K562 (cell line): Measurements from ENCODE around the gene ARHGAP12. TPM values are rescaled to one million over a fixed set of nuclear protein-coding genes. Genes with fewer than 3 reads are reported as not detected.

Experiments used
- CBFA2T2 ChIP-seq: fragments of 450-650 bp; conservative IDR thresholded peaks from 2 replicates; pipeline ENCODE4 v1.6.1; 2017; ENCODE audit warnings: mild to moderate bottlenecking
- CBFB ChIP-seq: sonication (generic); formaldehyde crosslinking; IDR thresholded peaks from 2 replicates; pipeline ENCODE4 v1.4.0; 2020; ENCODE audit warnings: mild to moderate bottlenecking, missing genetic modification reagents
- CEBPB ChIP-seq: fragments of 450-650 bp; IDR thresholded peaks from 2 replicates; pipeline ENCODE4 v1.6.1; 2016; ENCODE audit warnings: missing genetic modification characterization, missing compliant biosample characterization
- ERF ChIP-seq: fragments of 450-650 bp; formaldehyde crosslinking; IDR thresholded peaks from 2 replicates; pipeline ENCODE4 v1.4.0; 2020; ENCODE audit warnings: mild to moderate bottlenecking, mixed read lengths
- EZH2 ChIP-seq: IDR thresholded peaks from 2 replicates; pipeline ENCODE4 v1.6.1; 2012; ENCODE audit warnings: low read depth, mild to moderate bottlenecking, inconsistent platforms, low read length, borderline replicate concordance
- KDM5B ChIP-seq: fragments of 200-600 bp; sonication (generic); IDR thresholded peaks from 2 replicates; pipeline ENCODE4 v1.6.1; 2012; ENCODE audit warnings: low read depth, mild to moderate bottlenecking, moderate library complexity, low read length, control low read depth, inconsistent platforms; ENCODE audit not compliant: insufficient replicate concordance
- MEF2D ChIP-seq: conservative IDR thresholded peaks from 2 replicates; pipeline ENCODE4 v1.6.1; 2016; ENCODE audit warnings: low read depth, missing genetic modification characterization, missing compliant biosample characterization
- MYC ChIP-seq, 2 experiments: fragments of 250-450 bp in 1 of 2; sonication (Bioruptor Pico) in 1 of 2; IDR thresholded peaks; 2 replicates each; pipeline versions ENCODE4 v1.5.1 to v1.6.1; 2012 to 2021; ENCODE audit warnings: low read depth in 2 of 2, borderline replicate concordance in 1 of 2, improper control_type of control experiment in 1 of 2, low read length in 1 of 2, mild to moderate bottlenecking in 1 of 2, moderate library complexity in 1 of 2
- NCOR1 ChIP-seq: fragments of 450-650 bp; IDR thresholded peaks from 2 replicates; pipeline ENCODE4 v1.6.1; 2016; ENCODE audit warnings: mild to moderate bottlenecking, moderate library complexity
- NEUROD1 ChIP-seq: fragments of 150-350 bp; IDR thresholded peaks from 2 replicates; pipeline ENCODE4 v1.6.1; 2014; ENCODE audit warnings: borderline replicate concordance, low read length, low read depth; ENCODE audit not compliant: partially characterized antibody
- POLR2H ChIP-seq: IDR thresholded peaks from 2 replicates; pipeline ENCODE4 v1.6.1; 2016; ENCODE audit warnings: missing genetic modification characterization, low read depth, mild to moderate bottlenecking, control low read depth, missing compliant biosample characterization, moderate library complexity
- PRDM10 ChIP-seq: fragments of 450-650 bp; IDR thresholded peaks from 2 replicates; pipeline ENCODE4 v1.6.1; 2018; ENCODE audit not compliant: partially characterized antibody
- RAD51 ChIP-seq: fragments of 450-650 bp; IDR thresholded peaks from 2 replicates; pipeline ENCODE4 v1.7.1; 2016; ENCODE audit warnings: low read depth, mild to moderate bottlenecking, borderline replicate concordance
- SP1 ChIP-seq: sonication (generic); formaldehyde crosslinking; IDR thresholded peaks from 2 replicates; pipeline ENCODE4 v1.8.1; 2022; ENCODE audit warnings: mild to moderate bottlenecking, missing genetic modification reagents
- SP2 ChIP-seq: IDR thresholded peaks from 2 replicates; pipeline ENCODE4 v1.6.1; 2011; ENCODE audit warnings: mild to moderate bottlenecking, low read depth, low read length, moderate library complexity; ENCODE audit not compliant: poor library complexity, severe bottlenecking; ENCODE audit errors: extremely low read depth
- SREBF1 ChIP-seq: fragments of 150-350 bp; IDR thresholded peaks from 2 replicates; pipeline ENCODE4 v1.6.1; 2014; ENCODE audit warnings: antibody characterized with exemption, low read depth, low read length, borderline replicate concordance
- TCF15 ChIP-seq: fragments of 250-450 bp; sonication (Bioruptor Pico); IDR thresholded peaks from 2 replicates; pipeline ENCODE4 v1.8.0; 2022; ENCODE audit warnings: moderate library complexity, mild to moderate bottlenecking, inconsistent platforms
- U2AF1 ChIP-seq: fragments of 200-400 bp; formaldehyde crosslinking; optimal IDR thresholded peaks from 2 replicates; pipeline ENCODE3; 2017; ENCODE audit warnings: mild to moderate bottlenecking, low read depth, low read length, moderate library complexity
- ZFPM2 ChIP-seq: fragments of 250-450 bp; sonication (Bioruptor Pico); IDR thresholded peaks from 2 replicates; pipeline ENCODE4 v1.5.1; 2022; ENCODE audit warnings: mild to moderate bottlenecking
- ZNF12 ChIP-seq: sonication (generic); formaldehyde crosslinking; IDR thresholded peaks from 2 replicates; pipeline ENCODE4 v1.4.0; 2020; ENCODE audit warnings: mild to moderate bottlenecking, missing genetic modification reagents
- ZNF324 ChIP-seq: fragments of 250-450 bp; sonication (Bioruptor Pico); IDR thresholded peaks from 2 replicates; pipeline ENCODE4 v1.4.0; 2020; ENCODE audit warnings: mild to moderate bottlenecking
- ZNF384 ChIP-seq: IDR thresholded peaks from 2 replicates; pipeline ENCODE4 v1.6.1; 2012; ENCODE audit warnings: low read depth, low read length, improper control_type of control experiment
- polyA plus RNA-seq, 8 experiments: library from polyadenylated mRNA; depleted of rRNA in 4 of 8; stranded (reverse) in 5 of 8; unstranded in 3 of 8; fragments of >200 nt; fragmentation: Nextera tagmentation in 2 of 8; fragmentation: Illumina TruSeq in 1 of 8; extraction: Ambion mirVana in 2 of 8; extraction: Trizol in 1 of 8; gene quantifications; 2 replicates each; pipeline versions ENCODE4 v1.2.1 to v1.2.3, GENCODE V29; 2011 to 2014; ENCODE audit warnings: inconsistent platforms in 1 of 8, missing spikeins in 1 of 8
- total RNA-seq, 7 experiments: library from RNA; depleted of rRNA in 6 of 7; stranded (reverse); fragments of >200 nt in 6 of 7; fragmentation: Illumina TruSeq in 2 of 7; extraction: Trizol in 2 of 7; gene quantifications; 2 replicates each; pipeline versions ENCODE4 v1.2.1 to v1.2.3, GENCODE V29; 2011 to 2021; ENCODE audit warnings: low replicate concordance in 1 of 7
- TF ChIP-seq, protein P1 (sequence below): fragments of 450-650 bp; formaldehyde crosslinking; IDR thresholded peaks from 2 replicates; pipeline ENCODE4 v1.4.0; 2020; ENCODE audit warnings: mild to moderate bottlenecking, moderate library complexity

ARHGAP12 gene
- total and polyA plus RNA-seq, 9 of the 15 experiments (the other 6 are each of a cell fraction or from before 2014, with no cell fraction given): 4.4 to 18.7 (median 10.1) TPM

DNA sequence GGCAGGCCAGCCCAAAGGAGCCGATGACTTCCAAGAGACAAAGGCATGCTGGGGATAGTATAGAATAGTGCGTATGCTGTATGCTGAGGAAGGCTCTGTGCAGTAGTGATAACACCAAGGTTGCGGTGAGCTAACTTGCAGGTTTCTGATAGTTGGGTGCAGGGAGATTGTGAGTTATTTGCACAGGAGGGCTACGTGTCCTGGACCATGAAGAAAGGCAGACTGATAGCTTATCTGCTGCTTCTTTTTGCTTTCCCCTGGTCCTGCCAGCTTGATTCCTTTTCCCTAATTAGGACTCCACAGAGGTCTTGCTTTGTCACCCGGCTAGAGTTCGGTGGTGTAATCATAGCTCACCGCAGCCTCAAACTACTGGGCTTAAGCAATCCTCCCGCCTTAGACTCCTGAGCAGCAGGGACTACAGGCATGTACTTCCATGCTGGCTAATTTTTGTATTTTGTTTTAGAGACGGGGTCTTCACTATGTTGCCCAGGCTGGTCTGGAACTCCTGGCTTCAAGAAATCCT lies 43.9 kb upstream of the ARHGAP12 start (continued):
- TF ChIP-seq RAD51 (peak; percentile 32; the same call in 1 of the 2 replicates), EZH2 (peak; percentile 86; the same call in 1 of the 2 replicates), MEF2D (peak; percentile 71), KDM5B (no peak), U2AF1 (no peak), CBFA2T2 (peak; percentile 100), NEUROD1 (peak; percentile 60), ERF (no peak), CBFB (CRISPR knock-in tag) (peak; percentile 99), NCOR1 (peak; percentile 99), PRDM10 (peak; percentile 60), ZNF12 (CRISPR knock-in tag) (no peak), SP2 (no peak), SP1 (CRISPR knock-in tag) (peak; percentile 72), POLR2H (tag) (no peak), CEBPB (tag) (peak; percentile 98), TCF15 (CRISPR knock-in tag) (no peak), SREBF1 (no peak), ZNF324 (no peak), MYC (IDR thresholded peaks at IDR 0.05; ENCODE audit: low read depth, low read length) (0 out of 2 replicates have a peak, but pooled peaks have one; percentile 44), MYC (CRISPR knock-in tag; IDR thresholded peaks at IDR 0.05; ENCODE audit: borderline replicate concordance, low read depth) (no peak), ZNF384 (no peak; the same call in none of the 2 replicates), ZFPM2 (CRISPR knock-in tag) (no peak)
- TF ChIP-seq, protein P1, sequence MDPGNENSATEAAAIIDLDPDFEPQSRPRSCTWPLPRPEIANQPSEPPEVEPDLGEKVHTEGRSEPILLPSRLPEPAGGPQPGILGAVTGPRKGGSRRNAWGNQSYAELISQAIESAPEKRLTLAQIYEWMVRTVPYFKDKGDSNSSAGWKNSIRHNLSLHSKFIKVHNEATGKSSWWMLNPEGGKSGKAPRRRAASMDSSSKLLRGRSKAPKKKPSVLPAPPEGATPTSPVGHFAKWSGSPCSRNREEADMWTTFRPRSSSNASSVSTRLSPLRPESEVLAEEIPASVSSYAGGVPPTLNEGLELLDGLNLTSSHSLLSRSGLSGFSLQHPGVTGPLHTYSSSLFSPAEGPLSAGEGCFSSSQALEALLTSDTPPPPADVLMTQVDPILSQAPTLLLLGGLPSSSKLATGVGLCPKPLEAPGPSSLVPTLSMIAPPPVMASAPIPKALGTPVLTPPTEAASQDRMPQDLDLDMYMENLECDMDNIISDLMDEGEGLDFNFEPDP (CRISPR knock-in tag): no peak
